Heart left ventricle (tissue), 13 donors: ENCODE measurements around the gene ZNF524.

Source experiments
- CTCF ChIP-seq, 12 donors: fragments of 200-600 bp; sonication (generic) in 4 of 12; IDR thresholded peaks; one replicate each; pipeline versions ENCODE4 v1.5.0 to v1.8.0; 2018 to 2022; ENCODE audit warnings: antibody characterized with exemption in 12 of 12, mild to moderate bottlenecking in 5 of 12
- POLR2A ChIP-seq, 2 donors: fragments of 450-650 bp; IDR thresholded peaks; one replicate each; pipeline ENCODE4 v1.6.1; 2017; ENCODE audit warnings: antibody characterized with exemption in 2 of 2, mild to moderate bottlenecking in 2 of 2, moderate library complexity in 2 of 2
- donor health status: ischemic (EF 13 %, LVEDD 7.1; RV severe dilation, severe dysfunction).
- donor health status: DM: no; HTN: yes; CAD: no.
- donor health status: DM: no; HTN: no; CAD: no.
- donor health status: ischemic (EF 25% LVEDD 6.9; RV normal size, moderate dysfunction).
- donor health status: ischemic (EF 25% LVEDD 5.7; RV mildly dilated, moderate dysfunction).
- donor health status: ischemic (EF 35%, LVEDD 5.7; RV mildly dilated, moderate dysfunction).
- donor health status: nonischemic (EF 11% LVEDD 7.7; RV severe dilation, severe dysfunction).
- donor health status: DM: yes; HTN: yes; CAD: no.
- donor health status: PGD.
- donor health status: ischemic (EF 29% LVEDD 5.4; RV normal size, mild dysfunction).
- donor health status: nonischemic (EF 23%, LVEDD 6.1; RV moderate dilation, normal function).

- TF ChIP-seq CTCF (IDR thresholded peaks at IDR 0.05) (no peak), POLR2A (IDR thresholded peaks at IDR 0.05) (no peak)
These were observed at the start of gene ZNF524 for GRCh38 chr19:55599842-55600661.
